GM19099 (cell line): ENCODE measurements around the gene LENG9.

Experiments used
- POLR2A ChIP-seq: IDR thresholded peaks from 3 replicates; pipeline ENCODE4 v1.6.1; 2011; ENCODE audit warnings: low read depth; ENCODE audit not compliant: insufficient read length; ENCODE audit errors: extremely low read depth

Gene LENG9

GRCh38 chr19:54473892-54474372 is 10.4 kb upstream of the LENG9 start:
- TF ChIP-seq POLR2A, result no peak

GRCh38 chr19:54473071-54473891 is 9.7 kb upstream of the LENG9 start, which contains the start of gene CDC42EP5:
Gene CDC42EP5, minus strand, starts transcription at chr19:54473296. Its CDS starts 7,749 bp downstream, at chr19:54465547.
- no peak for TF ChIP-seq POLR2A

- TF ChIP-seq POLR2A, result no peak
Measured at GRCh38 chr19:54470991-54471782, 7.6 kb upstream of the LENG9 start.

- no peak for TF ChIP-seq POLR2A
Measured at GRCh38 chr19:54470276-54470887, 6.8 kb upstream of the LENG9 start.

GRCh38 chr19:54469496-54469934 is 5.9 kb upstream of the LENG9 start:
- TF ChIP-seq POLR2A, result no peak

GRCh38 chr19:54465426-54466109 is 2.0 kb upstream of the LENG9 start:
- TF ChIP-seq POLR2A, result no peak

GRCh38 chr19:54464630-54465425 is 1.2 kb upstream of the LENG9 start:
- TF ChIP-seq POLR2A, result peak; percentile 79

- no peak for TF ChIP-seq POLR2A
Measured at GRCh38 chr19:54464044-54464629, 559 bp upstream of the LENG9 start.

- no peak for TF ChIP-seq POLR2A
Measured at GRCh38 chr19:54462655-54463530, 685 bp downstream of the LENG9 start.

- no peak for TF ChIP-seq POLR2A
Measured at GRCh38 chr19:54462047-54462654, 1.4 kb downstream of the LENG9 start.

- TF ChIP-seq POLR2A, result no peak
Measured at GRCh38 chr19:54461613-54462012, 2.0 kb downstream of the LENG9 start.

GRCh38 chr19:54461210-54461609 is 2.4 kb downstream of the LENG9 start:
- TF ChIP-seq POLR2A, result no peak

- no peak for TF ChIP-seq POLR2A
Measured at GRCh38 chr19:54460230-54461005, 3.2 kb downstream of the LENG9 start.
